ENCODE results near the gene PROSER3. TPM values are rescaled to one million over a fixed set of nuclear protein-coding genes. Genes with fewer than 3 reads are reported as not detected.

PROSER3 gene
- total RNA-seq, 6 experiments from 2014 or later, result 3.9 to 5.5 (median 4.7) TPM

- H3K27me3 ChIP-seq, result no peaks in the 10 kb centered on the region
- ATAC-seq (no peak), DNase-seq (no peak)
- TF ChIP-seq POLR2A (IDR thresholded peaks at IDR 0.05) (no peak), CTCF (IDR thresholded peaks at IDR 0.05) (no peak)
- H3K27ac ChIP-seq, result no peak overlapping the region
- H3K4me1 ChIP-seq, result peaks cover 0 to 4% (median 0%) of the 10 kb centered on the region in 4 donors
- WGBS (ENCODE audit: insufficient coverage, low coverage, low lambda C conversion rate, missing lambda C conversion rate), result no CpG with 5 or more reads among the region's 15 CpGs
- no peaks in the 10 kb centered on the region for H3K36me3 ChIP-seq
- no peaks in the 10 kb centered on the region for H3K9me3 ChIP-seq
- intact Hi-C loops (cut with DNase I), result no loop called here
- H3K4me3 ChIP-seq, result no peak overlapping the region
These were observed 29.3 kb downstream of the PROSER3 start for GRCh38 chr19:35787227-35787799.

DNA sequence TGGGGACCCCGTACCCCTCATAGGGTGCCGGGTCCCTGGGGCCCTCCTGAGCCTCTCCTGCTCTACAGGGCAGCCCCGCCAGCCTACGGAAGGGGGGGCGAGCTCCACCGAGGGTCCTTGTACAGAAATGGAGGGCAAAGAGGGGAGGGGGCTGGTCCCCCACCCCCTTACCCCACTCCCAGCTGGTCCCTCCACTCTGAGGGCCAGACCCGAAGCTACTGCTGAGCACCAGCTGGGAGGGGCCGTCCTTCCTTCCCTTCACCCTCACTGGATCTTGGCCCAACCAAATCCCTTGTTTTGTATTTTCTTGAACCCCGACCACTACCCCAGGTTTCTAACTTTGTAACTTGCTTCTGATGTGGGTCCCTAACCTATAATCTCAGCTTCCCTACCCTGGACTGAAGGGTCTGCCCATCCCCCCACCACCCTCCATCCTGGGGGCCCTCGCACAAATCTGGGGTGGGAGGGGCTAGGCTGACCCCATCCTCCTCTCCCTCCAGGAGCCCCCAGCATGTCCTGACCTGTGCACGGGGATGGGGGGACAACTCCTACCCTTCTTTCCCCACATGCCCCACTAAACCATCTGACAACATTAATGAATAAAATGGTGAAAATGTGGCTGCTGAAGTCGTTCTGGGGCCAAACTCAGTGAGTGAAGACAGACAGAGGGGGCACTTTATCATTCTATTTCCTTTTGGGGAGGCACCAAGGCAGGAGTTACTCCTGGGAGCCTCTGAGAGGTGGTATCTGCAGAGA, 30.4 kb downstream of the PROSER3 start:
- intact Hi-C loops (cut with DNase I), result no loop called here
- ATAC-seq, result no peak
- Histone ChIP-seq H3K36me3 (no peaks in the 10 kb centered on the region), H3K27me3 (no peaks in the 10 kb centered on the region), H3K9me3 (no peaks in the 10 kb centered on the region), H3K4me3 (no peak overlapping the region), H3K27ac (no peak overlapping the region), H3K4me1 (peaks cover 0 to 4% (median 0%) of the 10 kb centered on the region in 4 donors)
- no peak for TF ChIP-seq POLR2A (IDR thresholded peaks at IDR 0.05)
- TF ChIP-seq CTCF (IDR thresholded peaks at IDR 0.05), result no peak
- DNase-seq, result no peak
- WGBS (ENCODE audit: insufficient coverage, low coverage, low lambda C conversion rate, missing lambda C conversion rate), result 84% methylated on average over 6 of the region's 12 CpGs

GRCh38 chr19:35789195-35789977, 31.4 kb downstream of the PROSER3 start:
- intact Hi-C loops (cut with DNase I), result no loop called here
- no peaks in the 10 kb centered on the region for H3K36me3 ChIP-seq
- TF ChIP-seq CTCF (IDR thresholded peaks at IDR 0.05), result no peak
- no peak for TF ChIP-seq POLR2A (IDR thresholded peaks at IDR 0.05)
- WGBS (ENCODE audit: insufficient coverage, low coverage, low lambda C conversion rate, missing lambda C conversion rate), result 63% methylated on average over 2 of the region's 11 CpGs
- no peaks in the 10 kb centered on the region for H3K27me3 ChIP-seq
- H3K9me3 ChIP-seq, result no peaks in the 10 kb centered on the region
- H3K27ac ChIP-seq, result no peak overlapping the region
- DNase-seq (no peak), ATAC-seq (no peak)
- peaks cover 0 to 4% (median 0%) of the 10 kb centered on the region in 4 donors for H3K4me1 ChIP-seq
- H3K4me3 ChIP-seq, result no peak overlapping the region

DNA sequence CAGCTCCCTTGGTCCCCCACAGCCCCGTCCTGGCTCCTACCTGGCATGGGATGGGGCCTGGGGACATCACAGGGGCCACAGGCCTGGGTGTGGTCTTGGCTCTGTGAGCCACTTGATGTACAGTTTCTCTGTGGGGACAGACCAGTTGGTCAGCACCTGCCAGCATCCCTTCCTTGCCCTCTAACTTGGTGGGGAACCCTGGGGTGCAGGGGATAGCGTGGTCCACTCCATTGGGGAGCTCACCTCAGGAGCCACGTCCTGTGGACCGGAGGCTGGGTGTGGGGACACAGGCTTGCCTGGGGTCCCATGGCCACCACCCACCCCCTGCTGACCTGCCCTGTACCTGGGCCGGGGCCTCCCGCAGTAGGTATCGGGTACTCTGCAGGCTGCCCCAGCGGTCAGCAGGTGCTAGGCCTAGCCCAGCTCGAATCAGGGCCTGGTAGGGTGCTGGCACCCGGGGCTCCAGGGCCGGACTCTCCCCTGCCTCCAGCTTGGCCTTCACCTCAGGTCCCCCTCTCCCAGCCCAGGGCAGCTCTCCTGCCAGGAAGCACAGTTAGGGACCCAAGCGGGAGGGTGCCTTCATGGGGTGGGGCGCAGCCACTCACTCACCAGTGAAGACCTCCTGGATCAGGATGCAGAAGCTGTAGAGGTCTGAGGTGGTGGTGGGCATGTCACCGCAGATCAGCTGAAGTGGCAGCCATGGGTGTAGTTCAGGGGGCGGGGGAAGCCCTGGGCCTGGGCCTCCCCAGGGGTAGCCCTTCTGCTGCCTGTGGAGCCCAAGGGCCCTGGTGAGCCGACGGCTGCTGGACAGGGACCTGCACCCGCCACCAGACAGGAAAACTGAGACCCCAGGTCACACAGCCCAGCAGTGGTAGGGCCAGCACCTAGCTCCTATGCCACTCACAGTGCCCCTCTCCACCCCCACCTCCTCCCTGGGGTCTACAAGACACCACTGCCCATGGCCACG, 32.3 kb downstream of the PROSER3 start:
- WGBS (ENCODE audit: insufficient coverage, low coverage, low lambda C conversion rate, missing lambda C conversion rate), result 86% methylated on average over 1 of the region's 19 CpGs
- TF ChIP-seq POLR2A (IDR thresholded peaks at IDR 0.05) (no peak), CTCF (IDR thresholded peaks at IDR 0.05) (no peak)
- DNase-seq, result peak in 1 of 3 donors; percentile 41
- ATAC-seq, result no peak
- Histone ChIP-seq H3K4me3 (no peak overlapping the region), H3K9me3 (no peaks in the 10 kb centered on the region), H3K4me1 (peaks cover 0 to 4% (median 0%) of the 10 kb centered on the region in 4 donors), H3K27ac (no peak overlapping the region), H3K27me3 (no peaks in the 10 kb centered on the region), H3K36me3 (no peaks in the 10 kb centered on the region)
- intact Hi-C loops (cut with DNase I), result no loop called here
